Caco-2 (cell line): Measurements from ENCODE around the gene PI16. TPM values are rescaled to one million over a fixed set of nuclear protein-coding genes. Genes with fewer than 3 reads are reported as not detected.

Source experiments
- BruUV-seq: library from RNA; stranded (reverse); fragments of 400-500 nt; replicated peaks from 2 replicates; lab custom pipeline; 2021; lab: Mats Ljungman, UMichigan
- CTCF ChIA-PET: fragments of 300-600 bp; sonication (Branson Sonifier 250); formaldehyde crosslinking; loops from one replicate; lab custom pipeline; 2022; ENCODE audit warnings: antibody characterized with exemption; lab: Charles Lee
- POLR2A ChIA-PET: fragments of 300-600 bp; sonication (Branson Sonifier 250); formaldehyde crosslinking; loops from one replicate; lab custom pipeline; 2022; ENCODE audit warnings: antibody characterized with exemption; lab: Charles Lee
- DNase-seq, 2 experiments: peaks; one replicate each; pipeline versions ENCODE4 v3.0.0 to v3.0.0-alpha.2; 2020 to 2022
- H3K27me3 ChIP-seq: replicated peaks from 2 replicates; pipeline ENCODE4 v1.6.0; 2011; ENCODE audit warnings: low read length; ENCODE audit not compliant: control insufficient read depth, insufficient read depth
- H3K36me3 ChIP-seq: 2 replicates; pipeline ENCODE4 v1.5.1; 2011; ENCODE audit warnings: low read length; ENCODE audit not compliant: control insufficient read depth, insufficient read depth
- H3K4me1 ChIP-seq: fragments of 250-450 bp; sonication (Bioruptor Pico); 2 replicates; pipeline ENCODE4 v1.5.1; 2020; ENCODE audit warnings: mild to moderate bottlenecking
- H3K4me3 ChIP-seq: 2 replicates; pipeline ENCODE4 v1.5.1; 2011; ENCODE audit warnings: low read depth, mild to moderate bottlenecking, control low read depth, low read length
- H3K9me3 ChIP-seq: fragments of 250-450 bp; sonication (Bioruptor Pico); 2 replicates; pipeline ENCODE4 v1.5.1; 2020; ENCODE audit warnings: mild to moderate bottlenecking, moderate library complexity
- H3K27ac Mint-ChIP-seq: one replicate; pipeline ENCODE4 v1.8.0; 2022; ENCODE audit warnings: mixed read lengths; ENCODE audit not compliant: unreplicated experiment
- H3K27me3 Mint-ChIP-seq: one replicate; pipeline ENCODE4 v1.8.0; 2022; ENCODE audit warnings: mixed read lengths; ENCODE audit not compliant: insufficient read depth, unreplicated experiment
- H3K36me3 Mint-ChIP-seq: one replicate; pipeline ENCODE4 v1.8.0; 2022; ENCODE audit warnings: mild to moderate bottlenecking, mixed read lengths; ENCODE audit not compliant: insufficient read depth, unreplicated experiment
- H3K4me1 Mint-ChIP-seq: one replicate; pipeline ENCODE4 v1.8.0; 2022; ENCODE audit warnings: low read depth, mixed read lengths; ENCODE audit not compliant: unreplicated experiment
- H3K4me3 Mint-ChIP-seq: one replicate; pipeline ENCODE4 v1.8.0; 2022; ENCODE audit warnings: mild to moderate bottlenecking, moderate library complexity, mixed read lengths; ENCODE audit not compliant: unreplicated experiment
- H3K9me3 Mint-ChIP-seq: one replicate; pipeline ENCODE4 v1.8.0; 2022; ENCODE audit warnings: mixed read lengths; ENCODE audit not compliant: unreplicated experiment
- CTCF ChIP-seq, 2 experiments: fragments of 200-600 bp in 1 of 2; IDR thresholded peaks; 1 replicate in 1 of 2; 2 replicates in 1 of 2; pipeline versions ENCODE4 v1.5.1 to v1.8.0; 2011 to 2022; ENCODE audit warnings: antibody characterized with exemption in 1 of 2, control low read depth in 1 of 2, inconsistent platforms in 1 of 2, low read depth in 1 of 2, low read length in 1 of 2, mild to moderate bottlenecking in 1 of 2, moderate library complexity in 1 of 2; ENCODE audit not compliant: insufficient read depth in 1 of 2, severe bottlenecking in 1 of 2, unreplicated experiment in 1 of 2
- intact Hi-C: fragments of 100-400 bp; cut with micrococcal nuclease; formaldehyde crosslinking; loops from one replicate; pipeline ENCODE4 v1.10.0; 2022; ENCODE audit not compliant: unreplicated experiment
- total RNA-seq: library from RNA; stranded (reverse); gene quantifications from 2 replicates; pipeline ENCODE4 v1.2.3, GENCODE V29; 2022

PI16 gene
- total RNA-seq, 1 experiment from 2014 or later = not detected

- H3K4me1 Mint-ChIP-seq = no peaks in the 10 kb centered on the region
- no peak for TF ChIP-seq CTCF (IDR thresholded peaks at IDR 0.05; ENCODE audit: insufficient read depth in 1 of 2, low read depth in 1 of 2, low read length in 1 of 2, severe bottlenecking in 1 of 2, unreplicated experiment in 1 of 2)
- ChIA-PET CTCF (no interaction called here), POLR2A (no interaction called here)
- Histone ChIP-seq H3K27me3 (no peaks in the 10 kb centered on the region), H3K36me3 (peaks cover 7% of the 10 kb centered on the region), H3K9me3 (no peaks in the 10 kb centered on the region), H3K4me3 (no peak overlapping the region), H3K4me1 (no peaks in the 10 kb centered on the region)
- no peak overlapping the region for H3K27ac Mint-ChIP-seq
- no peak for DNase-seq
- peaks cover 26% of the 10 kb centered on the region for H3K36me3 Mint-ChIP-seq
- H3K27me3 Mint-ChIP-seq = no peaks in the 10 kb centered on the region
- no peak overlapping the region for H3K4me3 Mint-ChIP-seq
- intact Hi-C loops = no loop called here
- no peaks in the 10 kb centered on the region for H3K9me3 Mint-ChIP-seq
- no TSS peak for BruUV-seq
These were observed 12.8 kb downstream of the PI16 start for GRCh38 chr6:36967301-36967700.

GRCh38 chr6:36967757-36968156 is 13.2 kb downstream of the PI16 start:
- TF ChIP-seq CTCF (IDR thresholded peaks at IDR 0.05; ENCODE audit: insufficient read depth in 1 of 2, low read depth in 1 of 2, low read length in 1 of 2, severe bottlenecking in 1 of 2, unreplicated experiment in 1 of 2) = no peak
- no peaks in the 10 kb centered on the region for H3K27me3 ChIP-seq
- Mint-ChIP-seq H3K9me3 (no peaks in the 10 kb centered on the region), H3K4me3 (no peak overlapping the region), H3K27ac (no peak overlapping the region), H3K27me3 (no peaks in the 10 kb centered on the region), H3K4me1 (no peaks in the 10 kb centered on the region), H3K36me3 (peaks cover 31% of the 10 kb centered on the region)
- H3K4me3 ChIP-seq = no peak overlapping the region
- intact Hi-C loops = no loop called here
- no TSS peak for BruUV-seq
- no peaks in the 10 kb centered on the region for H3K9me3 ChIP-seq
- H3K4me1 ChIP-seq = no peaks in the 10 kb centered on the region
- no peak for DNase-seq
- H3K36me3 ChIP-seq = peaks cover 7% of the 10 kb centered on the region
- ChIA-PET CTCF (no interaction called here), POLR2A (no interaction called here)

GRCh38 chr6:36968266-36968977 is 13.9 kb downstream of the PI16 start:
- BruUV-seq = TSS peak; percentile 97
- Mint-ChIP-seq H3K27ac (no peak overlapping the region), H3K27me3 (no peaks in the 10 kb centered on the region), H3K4me3 (no peak overlapping the region), H3K36me3 (peaks cover 37% of the 10 kb centered on the region), H3K4me1 (no peaks in the 10 kb centered on the region), H3K9me3 (no peaks in the 10 kb centered on the region)
- no peak for DNase-seq
- H3K4me3 ChIP-seq = no peak overlapping the region
- H3K36me3 ChIP-seq = peaks cover 7% of the 10 kb centered on the region
- ChIA-PET POLR2A (no interaction called here), CTCF (no interaction called here)
- H3K9me3 ChIP-seq = no peaks in the 10 kb centered on the region
- H3K4me1 ChIP-seq = no peaks in the 10 kb centered on the region
- TF ChIP-seq CTCF (IDR thresholded peaks at IDR 0.05; ENCODE audit: insufficient read depth in 1 of 2, low read depth in 1 of 2, low read length in 1 of 2, severe bottlenecking in 1 of 2, unreplicated experiment in 1 of 2) = no peak
- no peaks in the 10 kb centered on the region for H3K27me3 ChIP-seq
- intact Hi-C loops = no loop called here
